ENCODE measurements around the gene ZFHX3.

The ZFHX3 gene

DNA sequence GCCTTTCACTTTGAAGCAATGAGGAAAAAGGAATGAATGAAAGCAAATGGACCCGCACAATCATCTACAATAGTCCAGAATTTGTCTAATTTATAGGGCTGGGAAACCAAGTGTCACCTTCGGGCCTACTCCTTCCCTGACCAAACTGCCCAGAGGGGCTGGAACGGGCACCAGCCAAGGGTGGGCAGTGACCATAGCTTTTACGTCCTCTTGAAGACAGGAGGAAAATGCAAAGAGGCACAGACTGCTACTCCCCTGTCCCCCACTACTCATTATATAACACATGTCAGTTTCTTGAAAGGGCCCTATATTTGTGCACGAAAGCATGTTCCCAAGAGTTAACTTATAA is 122.3 kb downstream of the ZFHX3 start:
- DNase-seq, result no peak

DNA sequence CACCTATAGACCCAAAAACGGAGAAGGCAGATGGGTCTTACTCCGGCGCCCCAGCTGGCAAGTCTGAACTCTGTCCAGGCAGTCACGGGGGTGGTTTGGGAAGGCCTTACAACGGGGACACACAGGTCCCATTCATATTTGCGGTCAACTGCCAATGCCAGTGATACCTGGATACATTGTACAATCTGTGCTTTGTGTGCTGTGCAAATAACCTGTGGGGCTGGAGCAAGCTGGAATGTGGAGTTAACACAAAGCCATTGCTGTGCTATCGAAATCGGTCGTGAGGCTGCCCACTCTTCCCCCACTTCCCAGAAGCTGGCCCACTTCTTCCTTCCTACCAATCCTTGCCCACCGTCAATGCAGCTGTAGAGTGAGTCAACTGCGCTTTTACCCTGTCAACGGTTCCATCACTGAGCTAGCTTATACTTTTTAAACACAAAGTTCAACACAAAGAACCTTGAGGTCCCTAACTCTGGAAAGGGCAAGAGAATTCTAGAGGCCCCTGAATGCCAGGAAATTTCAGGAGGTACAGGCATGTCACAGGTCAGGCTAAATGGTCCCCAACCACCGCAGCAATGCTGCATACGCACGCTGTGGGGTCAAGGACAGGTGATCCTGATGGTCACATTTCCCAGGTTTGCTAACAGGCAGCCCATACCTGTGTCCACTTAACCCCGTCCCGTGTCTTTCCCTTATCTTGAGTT is 122.8 kb downstream of the ZFHX3 start:
- DNase-seq, result no peak

DNA sequence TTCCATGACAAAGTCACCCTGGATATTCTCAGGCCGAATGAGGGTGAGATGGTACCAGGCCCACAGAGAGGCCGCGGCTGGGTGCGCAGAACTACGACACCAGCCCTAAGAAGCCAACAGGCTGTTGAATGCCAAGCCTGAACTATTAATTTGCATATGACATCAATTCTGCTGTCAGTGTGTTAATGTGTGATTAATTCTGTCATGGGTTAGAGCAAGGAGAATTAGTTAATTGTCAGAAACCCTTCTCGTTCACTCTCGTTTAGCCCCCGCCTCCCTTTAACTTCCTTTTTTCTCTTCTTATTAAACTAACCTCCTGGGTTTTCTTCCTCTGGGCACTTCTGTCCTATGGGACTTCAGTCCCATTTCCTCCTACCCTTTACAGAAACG is 123.4 kb downstream of the ZFHX3 start:
- peak; percentile 8 for DNase-seq

DNA sequence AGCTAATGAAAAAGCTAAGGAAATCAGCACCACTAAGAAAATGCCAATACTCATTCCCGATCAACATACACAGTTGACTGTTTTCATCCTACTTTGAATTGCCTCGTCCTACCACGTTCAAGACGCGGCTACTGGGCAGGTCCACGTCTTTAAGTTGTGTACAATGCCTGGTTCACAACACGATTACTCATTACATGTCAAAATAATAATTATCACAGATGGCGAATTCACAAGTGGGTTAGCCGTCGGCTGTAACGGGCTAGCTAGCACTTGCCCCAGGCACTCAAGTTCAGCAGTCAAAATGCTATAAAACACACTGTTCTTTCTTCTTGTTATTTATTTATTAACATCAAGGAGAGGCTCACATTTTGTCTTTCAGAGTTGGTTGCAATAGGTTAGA is 124.2 kb downstream of the ZFHX3 start:
- no peak for DNase-seq

DNA sequence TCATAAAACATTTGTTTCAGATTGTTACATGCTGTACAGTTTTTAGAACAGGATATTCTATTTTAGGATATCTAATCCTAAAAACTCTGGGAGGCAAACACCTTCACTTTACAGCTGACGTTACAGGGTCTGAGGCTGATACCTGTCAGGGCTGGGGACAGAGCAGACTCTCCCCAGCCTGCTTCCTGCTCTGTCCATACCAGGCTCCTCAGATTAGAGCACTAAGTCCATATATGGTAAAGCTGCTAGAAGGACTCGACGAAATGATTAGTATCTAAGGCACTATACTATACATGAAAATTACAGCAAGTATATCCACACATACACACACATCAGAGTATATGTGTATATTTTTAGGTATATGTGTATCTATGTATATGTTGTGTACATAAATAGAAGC is 125.2 kb downstream of the ZFHX3 start:
- no peak for DNase-seq

DNA sequence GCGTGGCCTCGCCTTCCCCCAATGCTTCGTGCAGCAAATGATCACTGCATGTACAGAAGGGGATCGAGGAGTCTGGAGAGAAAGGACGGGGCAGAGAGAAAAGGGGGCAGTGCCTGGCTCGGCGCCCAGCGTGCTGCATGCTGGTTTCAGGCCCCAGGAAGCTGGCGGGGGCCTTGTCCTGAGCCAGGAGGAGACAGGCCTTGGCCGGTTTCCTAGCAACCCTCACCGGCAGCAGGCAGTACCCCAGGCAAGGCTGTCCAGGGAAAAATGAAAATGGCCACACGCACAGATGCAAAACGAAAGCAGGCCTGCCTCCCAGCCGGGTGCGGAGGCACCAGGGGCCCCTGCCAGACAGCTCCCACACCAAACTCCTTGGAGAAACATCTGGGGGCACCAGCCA is 126.3 kb downstream of the ZFHX3 start:
- no peak for DNase-seq

DNA sequence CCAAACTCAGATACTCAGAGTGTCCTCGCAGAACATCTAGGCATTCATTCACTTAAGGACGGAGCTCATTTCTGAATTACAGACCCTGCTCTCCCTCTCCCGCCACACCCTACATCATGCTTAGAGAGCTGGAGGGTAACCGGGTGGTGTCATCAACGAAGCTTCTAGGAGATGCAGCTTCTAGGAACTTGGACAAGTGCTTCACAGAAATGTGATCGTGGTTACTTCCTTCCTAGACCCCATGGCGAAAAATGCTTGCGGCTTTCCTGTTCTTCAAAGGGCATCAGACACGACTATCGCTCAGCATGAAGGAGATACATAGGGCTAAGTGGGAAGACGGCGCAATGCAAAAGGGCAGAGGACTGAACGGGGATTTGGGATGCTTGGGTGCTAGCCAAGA is 126.8 kb downstream of the ZFHX3 start:
- DNase-seq, result peak; percentile 65

DNA sequence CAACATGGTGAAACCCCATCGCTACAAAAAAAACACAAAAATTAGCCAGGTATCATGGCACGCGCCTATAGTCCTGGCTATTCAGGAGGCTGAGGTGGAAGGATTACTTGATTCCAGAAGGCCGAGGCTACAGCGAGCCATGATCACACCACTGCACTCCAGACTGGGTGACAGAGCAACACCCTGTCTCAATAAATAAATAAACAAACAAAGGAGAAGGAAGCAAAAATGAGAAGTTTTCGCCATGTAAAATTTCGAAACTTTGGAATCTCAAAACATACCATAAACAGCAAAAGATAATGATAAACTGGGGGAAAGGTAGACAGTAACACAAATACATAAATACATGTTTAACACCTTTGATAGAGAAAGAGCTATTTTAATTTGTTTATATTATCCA is 130.9 kb downstream of the ZFHX3 start:
- DNase-seq, result no peak

DNA sequence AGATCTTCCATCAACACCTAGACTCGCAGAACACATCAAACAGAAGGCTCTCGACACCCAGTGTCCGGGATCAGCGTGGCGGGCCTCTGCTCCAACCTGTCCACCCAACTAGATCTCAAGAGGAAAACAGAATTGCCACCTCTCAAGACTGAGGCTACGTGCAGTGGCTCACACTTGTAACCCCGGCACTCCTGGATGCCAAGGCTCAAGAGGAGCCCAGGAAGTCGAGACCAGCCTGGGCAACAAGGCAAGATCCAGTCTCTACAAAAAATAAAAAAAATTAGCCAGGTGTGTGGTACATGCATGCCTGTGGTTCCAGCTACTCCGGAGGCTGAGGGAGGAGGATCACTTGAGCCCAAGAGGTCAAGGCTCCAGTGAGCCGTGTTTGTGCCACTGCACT is 132.6 kb downstream of the ZFHX3 start:
- DNase-seq, result no peak

DNA sequence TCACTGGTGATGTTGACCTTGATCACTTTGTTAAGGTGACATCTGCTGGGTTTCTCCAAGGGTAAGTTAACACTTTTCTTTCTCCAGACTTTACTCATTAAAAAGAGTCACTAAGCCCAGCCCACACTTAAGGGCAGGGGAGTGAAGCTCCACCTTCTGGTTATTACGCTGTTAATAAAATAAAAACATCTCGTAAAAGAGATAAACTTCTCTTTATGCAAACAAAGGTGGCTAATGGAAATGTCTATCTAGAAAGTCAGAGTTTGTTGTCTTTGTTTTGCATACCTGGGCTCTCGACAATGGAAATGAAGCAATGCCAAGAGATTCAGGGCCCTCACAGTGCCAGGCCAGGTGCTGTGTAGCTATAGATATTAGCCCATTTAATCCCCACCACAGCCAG is 134.4 kb downstream of the ZFHX3 start:
- no peak for DNase-seq

DNA sequence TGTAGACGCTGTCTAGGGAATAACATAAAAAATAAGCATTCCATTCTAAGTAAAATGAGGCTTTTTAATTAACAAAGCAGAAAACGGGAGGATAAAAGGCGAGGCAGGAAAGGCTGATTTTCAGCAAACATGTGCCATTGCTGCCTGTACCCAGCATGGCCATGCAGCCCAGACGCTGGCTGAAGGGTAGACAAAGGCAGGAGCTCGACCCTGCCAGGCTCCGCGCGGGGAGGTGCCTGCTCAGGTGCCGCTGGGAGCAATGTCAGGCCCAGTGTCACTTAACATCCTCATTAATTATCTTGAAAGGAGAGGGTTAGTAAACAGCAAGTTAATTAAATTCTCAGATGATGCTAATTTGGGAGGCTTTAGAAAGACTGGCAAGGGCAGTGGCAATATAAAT is 136.0 kb downstream of the ZFHX3 start:
- no peak for DNase-seq

DNA sequence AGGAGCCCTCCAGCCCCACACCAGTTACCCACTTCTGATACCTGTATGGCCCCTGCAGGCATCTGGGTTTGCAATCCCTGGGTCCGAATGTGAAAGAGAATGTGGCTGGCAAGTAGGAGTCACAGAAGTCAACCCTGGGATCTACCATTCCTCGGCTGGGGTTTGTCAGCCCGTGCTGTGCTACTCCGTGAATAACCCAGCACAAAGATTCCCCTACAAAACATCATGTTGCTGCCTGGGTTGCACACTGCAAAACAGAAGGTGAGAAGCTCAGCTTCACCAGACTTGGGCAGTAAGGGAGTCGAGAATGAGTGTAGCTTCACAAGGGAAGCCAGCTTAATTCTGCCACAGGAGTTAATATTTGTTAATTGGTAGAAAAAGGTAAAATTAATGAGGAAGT is 137.1 kb downstream of the ZFHX3 start:
- no peak for DNase-seq

DNA sequence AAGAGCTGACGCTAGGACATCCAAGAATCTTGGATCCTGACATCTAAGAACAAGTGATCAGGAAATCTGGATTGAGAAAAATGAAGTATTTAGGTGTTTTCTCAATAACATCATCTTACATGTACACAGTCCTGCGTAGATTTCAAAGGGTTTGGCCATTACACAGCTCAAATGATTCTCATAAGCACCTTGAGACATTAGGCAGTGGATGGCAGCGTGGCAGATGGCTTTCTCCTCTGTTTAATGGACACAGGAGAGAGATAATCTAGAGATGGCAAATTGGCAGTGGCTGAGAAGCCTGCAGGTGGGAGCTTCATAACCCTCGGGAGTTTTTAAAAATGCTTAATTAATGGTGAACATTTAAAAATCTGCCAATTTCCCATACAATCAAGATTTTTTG is 137.5 kb downstream of the ZFHX3 start:
- no peak for DNase-seq

DNA sequence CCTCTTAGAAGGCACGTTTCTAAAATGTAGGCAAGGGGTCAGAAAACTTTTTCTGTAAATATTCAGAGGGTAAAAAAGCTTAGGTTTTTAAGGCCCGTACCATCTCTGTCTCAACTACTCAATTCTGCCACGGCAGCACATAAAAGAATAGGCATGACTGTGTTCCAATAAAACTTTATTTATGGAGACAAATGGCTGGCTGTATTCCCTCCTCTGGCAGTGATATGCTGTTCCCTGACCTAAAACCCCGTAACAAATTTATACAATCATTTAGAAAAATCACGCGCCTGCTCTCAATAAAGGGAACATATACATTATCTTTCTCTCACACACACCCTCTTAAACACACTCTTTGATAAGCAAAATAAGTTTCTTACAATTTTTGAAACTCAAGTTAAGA is 138.7 kb downstream of the ZFHX3 start:
- DNase-seq, result no peak

DNA sequence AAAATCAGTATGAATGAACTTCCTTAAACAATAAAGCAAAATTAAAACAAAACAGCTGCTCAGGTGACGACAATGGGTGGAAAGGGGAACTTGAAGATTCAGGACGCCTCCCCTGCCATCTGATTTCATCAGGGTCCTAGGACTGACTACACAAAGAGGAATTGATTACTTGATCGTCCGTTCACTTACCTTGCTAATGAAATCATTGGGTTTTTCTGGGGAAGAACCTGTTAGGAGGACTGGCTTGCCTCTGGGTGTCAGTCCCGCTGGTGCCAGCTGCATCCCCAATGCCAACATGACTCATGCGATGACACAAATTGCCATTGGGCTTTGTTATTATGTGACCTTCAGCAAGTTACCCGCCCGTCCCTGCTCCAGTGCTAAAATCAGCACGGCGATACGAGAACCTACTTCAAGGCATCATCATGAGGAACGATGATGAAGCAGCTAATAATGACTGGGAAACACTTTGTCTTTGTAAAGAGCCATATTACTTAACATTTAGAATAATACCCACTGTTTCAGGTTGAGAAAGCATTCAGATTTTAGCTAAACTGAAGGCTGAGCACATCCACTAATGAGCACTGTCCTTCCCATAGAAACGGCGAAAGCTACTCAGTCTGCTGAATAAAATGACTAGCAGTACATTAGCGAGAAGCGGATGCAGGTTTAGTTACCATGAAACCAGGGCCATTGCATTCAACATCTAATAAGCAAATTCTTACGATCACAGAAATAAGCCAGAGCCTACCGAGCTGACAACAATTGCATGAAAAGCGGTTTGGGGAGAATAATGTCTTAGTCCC is 139.4 kb downstream of the ZFHX3 start:
- peak; percentile 17 for DNase-seq

DNA sequence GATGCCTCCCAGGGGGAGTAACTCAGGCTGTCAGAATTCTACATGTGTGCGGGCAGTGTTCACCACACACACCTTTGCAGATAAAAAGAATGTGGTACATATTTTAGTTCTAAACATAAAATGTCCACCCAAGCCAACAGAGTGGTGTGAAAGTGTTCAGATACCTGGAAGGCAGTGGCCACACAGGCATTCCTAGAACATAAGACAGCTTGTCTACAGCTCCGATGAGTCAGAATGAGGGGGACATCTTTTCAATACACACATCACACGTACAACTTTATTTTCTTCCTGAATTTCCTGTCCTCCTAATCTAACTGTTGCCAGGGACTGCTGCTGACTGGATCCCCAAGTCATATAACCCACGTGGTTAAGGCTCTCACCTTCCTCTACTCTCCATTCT is 142.3 kb downstream of the ZFHX3 start:
- DNase-seq, result no peak

DNA sequence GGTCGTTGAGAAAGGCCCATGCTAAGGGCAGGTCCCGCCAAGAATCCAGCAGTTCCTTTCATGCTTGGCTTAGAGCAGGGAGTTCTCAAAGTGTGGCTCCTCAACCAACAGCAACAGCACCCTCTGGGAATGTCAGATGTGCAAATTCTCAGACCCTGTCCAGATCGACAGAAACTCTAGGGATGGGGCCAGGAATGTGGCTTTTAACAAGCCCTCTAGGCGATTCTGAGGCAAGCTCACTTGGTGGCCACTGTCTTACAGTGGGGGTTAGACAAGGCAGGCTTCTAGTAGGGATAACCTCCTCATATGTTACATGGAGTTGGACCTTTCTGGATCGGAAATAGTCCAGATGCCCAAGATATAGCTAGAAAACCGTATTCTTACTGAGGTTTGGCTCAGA is 144.8 kb downstream of the ZFHX3 start:
- no peak for DNase-seq

DNA sequence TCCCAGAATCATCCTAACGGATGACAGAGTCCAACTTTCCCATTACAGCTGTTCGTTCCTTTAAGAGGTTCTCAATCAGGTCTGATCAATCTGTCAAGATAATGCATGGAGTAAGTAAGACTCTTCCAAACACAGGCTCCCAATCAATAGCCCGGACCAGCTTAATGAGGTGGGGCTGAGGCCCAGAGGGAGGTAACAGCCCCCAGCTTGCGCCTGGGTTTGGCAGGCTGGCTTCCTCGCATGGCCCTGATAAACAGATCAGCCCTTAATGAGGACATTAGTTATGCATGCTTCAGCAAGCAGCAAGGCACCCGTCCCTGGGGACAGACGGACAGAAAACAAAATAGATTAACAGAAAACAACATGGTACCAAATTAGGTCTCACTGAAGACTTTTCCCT is 145.7 kb downstream of the ZFHX3 start:
- no peak for DNase-seq

DNA sequence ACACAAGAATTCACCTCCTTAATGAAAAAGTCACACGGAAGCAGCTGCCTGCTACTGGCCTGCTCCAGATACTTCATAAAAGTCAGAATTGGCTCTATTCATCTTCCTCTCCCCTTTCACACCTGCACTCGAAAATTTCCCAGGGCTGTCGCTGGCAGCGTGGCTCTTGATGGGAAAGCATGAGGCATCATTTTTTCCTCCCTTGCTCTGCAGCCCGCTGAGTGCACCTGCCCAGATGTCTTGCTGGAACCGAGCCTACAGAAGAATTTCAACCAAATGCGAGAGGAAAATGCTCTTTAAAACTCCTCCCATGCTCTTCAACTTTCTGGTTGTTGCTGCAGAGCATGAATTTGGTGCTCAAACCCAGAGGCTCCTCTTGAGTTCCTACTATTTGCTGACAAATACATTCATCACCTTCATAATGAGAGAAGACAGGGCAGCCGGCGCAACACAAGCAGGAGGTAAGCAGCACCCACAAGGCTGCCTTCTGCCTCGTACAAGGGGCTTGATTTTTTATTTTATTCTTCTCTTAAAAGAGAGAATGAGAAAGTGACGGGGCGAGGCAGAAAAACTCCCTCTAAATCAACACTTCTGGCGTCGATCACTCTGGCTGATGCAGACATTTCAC is 146.8 kb downstream of the ZFHX3 start:
- no peak for DNase-seq

DNA sequence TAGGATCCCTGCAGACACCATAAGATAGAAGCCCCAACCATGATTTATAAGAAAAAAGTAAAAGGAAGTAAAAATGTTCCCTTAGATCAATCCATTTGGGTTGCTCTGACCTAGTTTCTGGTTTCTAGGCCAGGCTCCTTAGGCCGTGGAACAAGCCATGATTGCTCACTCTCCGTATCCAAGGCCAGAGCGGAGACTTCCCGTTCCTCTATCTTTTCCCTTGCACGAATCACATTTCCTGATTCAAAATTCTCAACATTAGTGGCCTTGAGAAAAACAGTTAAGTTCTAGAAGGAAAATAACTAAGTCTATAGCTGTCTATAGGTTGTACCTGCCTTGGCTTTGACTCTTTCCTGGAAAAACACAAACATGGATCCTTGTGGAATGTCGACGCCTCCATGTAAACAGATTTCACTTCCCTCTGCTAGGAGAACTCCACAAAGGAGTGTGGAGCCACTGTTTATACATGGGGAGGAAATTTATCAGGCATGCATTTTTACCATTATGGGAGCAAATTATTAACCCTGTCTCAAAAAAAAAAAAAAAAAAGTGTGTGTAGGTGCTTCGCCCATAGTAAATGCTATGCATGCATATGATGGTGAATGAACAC is 149.6 kb downstream of the ZFHX3 start:
- DNase-seq, result no peak

DNA sequence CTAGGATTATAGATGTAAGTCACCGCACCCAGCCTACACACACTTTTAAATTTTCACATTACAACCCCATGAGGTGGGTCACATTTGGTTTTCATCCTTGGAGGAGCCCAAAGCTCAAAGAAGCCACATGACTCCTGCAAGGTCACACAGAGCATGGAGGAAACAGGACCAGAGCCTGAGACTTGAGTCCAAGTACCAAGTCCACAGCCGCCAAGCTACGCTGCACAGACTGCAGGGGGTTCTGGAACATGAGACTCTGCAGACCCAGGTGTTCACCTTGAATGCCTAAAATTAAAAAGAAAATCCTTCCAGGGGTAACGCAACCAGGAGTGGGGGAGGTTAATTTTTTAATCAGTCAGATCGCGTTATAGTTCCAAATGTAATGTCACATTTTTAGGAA is 150.2 kb downstream of the ZFHX3 start:
- DNase-seq, result no peak

DNA sequence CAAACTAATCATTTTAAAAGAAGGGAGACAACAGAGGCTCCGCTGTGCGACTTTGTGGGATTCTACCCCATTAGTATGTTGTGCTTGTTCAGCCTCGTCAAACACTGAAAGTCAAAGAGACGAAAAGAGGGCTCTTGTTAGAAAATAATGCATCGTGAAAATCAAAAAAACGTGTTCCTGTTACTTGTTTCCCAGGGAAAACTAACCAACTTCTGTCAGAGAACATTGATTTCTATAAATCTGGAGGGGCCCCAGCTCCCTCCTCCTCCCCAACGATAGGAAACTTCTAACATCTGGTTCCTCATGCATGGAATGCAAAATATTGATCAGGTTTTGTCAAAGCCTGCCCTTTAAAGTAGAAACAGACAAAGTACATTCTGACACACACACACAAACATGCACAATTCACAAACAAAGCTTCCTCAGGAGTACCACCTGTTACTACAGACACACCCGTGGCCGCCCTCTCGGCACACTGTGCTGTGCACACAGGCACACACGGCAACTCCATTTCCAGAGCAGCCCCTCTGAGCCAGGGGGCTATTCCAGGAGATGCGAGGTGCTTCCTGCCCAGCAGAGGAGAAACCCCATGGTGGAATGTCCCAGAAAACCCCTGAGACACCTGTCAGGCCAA is 151.3 kb downstream of the ZFHX3 start:
- DNase-seq, result no peak

DNA sequence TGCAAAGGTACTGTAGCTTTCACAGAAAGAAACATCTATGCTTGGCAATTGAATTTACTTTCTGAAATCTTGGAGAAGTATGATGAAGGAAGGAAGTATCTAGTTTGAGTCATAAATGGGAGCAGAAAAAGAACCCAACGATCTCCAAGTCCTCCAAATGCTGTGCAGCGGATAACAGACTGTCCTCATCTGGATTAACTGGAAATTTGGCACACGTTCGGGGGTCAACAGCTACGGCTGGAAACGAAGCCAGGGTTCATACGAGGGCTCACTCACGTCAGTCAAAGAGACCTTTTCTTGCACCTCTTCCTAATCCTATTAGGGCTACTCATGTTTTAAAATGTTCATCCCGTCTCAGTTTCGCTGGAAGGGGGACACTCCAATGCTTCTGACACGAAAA is 152.0 kb downstream of the ZFHX3 start:
- DNase-seq, result no peak

Measured in MV-4-11 (cell line).